ENCODE measurements around the gene ACOT11.

- TF ChIP-seq ZNF70 (CRISPR knock-in tag; IDR thresholded peaks at IDR 0.05) (no peak), ESRRG (CRISPR knock-in tag; IDR thresholded peaks at IDR 0.05) (no peak), PATZ1 (CRISPR knock-in tag; IDR thresholded peaks at IDR 0.05; ENCODE audit: borderline replicate concordance) (no peak), RARB (CRISPR knock-in tag; IDR thresholded peaks at IDR 0.05) (no peak), ARNTL (CRISPR knock-in tag; IDR thresholded peaks at IDR 0.05; ENCODE audit: borderline replicate concordance, low read depth) (no peak), TSHZ2 (CRISPR knock-in tag; IDR thresholded peaks at IDR 0.05) (no peak), ZNF8 (CRISPR knock-in tag; IDR thresholded peaks at IDR 0.05) (no peak), TOX (CRISPR knock-in tag; IDR thresholded peaks at IDR 0.05; ENCODE audit: borderline replicate concordance) (no peak), ZFP3 (CRISPR knock-in tag; IDR thresholded peaks at IDR 0.05) (no peak), ZFP30 (CRISPR knock-in tag; IDR thresholded peaks at IDR 0.05) (no peak), CSRNP3 (CRISPR knock-in tag; IDR thresholded peaks at IDR 0.05) (no peak), ISL1 (CRISPR knock-in tag; IDR thresholded peaks at IDR 0.05) (no peak), CREB5 (CRISPR knock-in tag; IDR thresholded peaks at IDR 0.05; ENCODE audit: low read depth) (no peak)
These were observed 66.0 kb downstream of the ACOT11 start for GRCh38 chr1:54614024-54614423.
